IMR-90 (cell line): Measurements from ENCODE around the gene HOXC5. TPM values are rescaled to one million over a fixed set of nuclear protein-coding genes. Genes with fewer than 3 reads are reported as not detected.

ENCODE experiments used
- ATAC-seq: fragments of 200-7000 bp; cut with Tn5 transposase; 2 replicates; pipeline ENCODE4 v1.9.1; 2020; ENCODE audit warnings: low read depth, mild to moderate bottlenecking, moderate library complexity
- BruUV-seq: library from RNA; stranded (reverse); fragments of 400-500 nt; replicated peaks from 2 replicates; lab custom pipeline; 2021; lab: Mats Ljungman, UMichigan
- CTCF ChIA-PET: fragments of 300-600 bp; formaldehyde crosslinking; extraction: SDS; loops from one replicate; lab custom pipeline; 2021; ENCODE audit warnings: antibody characterized with exemption; lab: Yijun Ruan, JAX
- POLR2A ChIA-PET: fragments of 300-600 bp; sonication (Branson Sonifier 250); formaldehyde crosslinking; loops from one replicate; lab custom pipeline; 2022; ENCODE audit warnings: antibody characterized with exemption; ENCODE audit not compliant: unreplicated experiment; lab: Charles Lee
- DNase-seq: peaks from one replicate; pipeline ENCODE4 v3.0.0; 2013
- H2AFZ ChIP-seq: replicated peaks from 2 replicates; pipeline ENCODE3; 2013; ENCODE audit warnings: low read length, mild to moderate bottlenecking; ENCODE audit not compliant: poor library complexity
- H2AK5ac ChIP-seq: 2 replicates; pipeline ENCODE4 v1.6.1; 2013; ENCODE audit warnings: low read depth, low read length, inconsistent platforms
- H2AK9ac ChIP-seq: replicated peaks from 2 replicates; pipeline ENCODE3; 2013; ENCODE audit warnings: mild to moderate bottlenecking, low read depth, low read length, moderate library complexity; ENCODE audit not compliant: poor library complexity
- H2BK120ac ChIP-seq: 2 replicates; pipeline ENCODE4 v1.6.1; 2013; ENCODE audit warnings: low read depth, low read length, inconsistent platforms
- H2BK15ac ChIP-seq: 3 replicates; pipeline ENCODE4 v1.6.1; 2013; ENCODE audit warnings: low read depth, low read length, inconsistent platforms
- H2BK20ac ChIP-seq: 2 replicates; pipeline ENCODE4 v1.6.1; 2013; ENCODE audit warnings: low read depth, mild to moderate bottlenecking, inconsistent platforms, low read length, moderate library complexity
- H2BK5ac ChIP-seq: 2 replicates; pipeline ENCODE4 v1.6.1; 2013; ENCODE audit warnings: mild to moderate bottlenecking, low read depth, low read length, inconsistent platforms; ENCODE audit not compliant: poor library complexity, severe bottlenecking
- H3K14ac ChIP-seq: replicated peaks from 2 replicates; pipeline ENCODE4 v1.6.1; 2013; ENCODE audit warnings: low read depth, low read length, inconsistent platforms
- H3K18ac ChIP-seq: 2 replicates; pipeline ENCODE4 v1.6.1; 2013; ENCODE audit warnings: low read depth, low read length, control low read depth
- H3K23ac ChIP-seq: 2 replicates; pipeline ENCODE4 v1.6.1; 2013; ENCODE audit warnings: low read depth, low read length, inconsistent platforms
- H3K27ac ChIP-seq: 2 replicates; pipeline ENCODE4 v1.5.1; 2013; ENCODE audit warnings: mild to moderate bottlenecking, control low read depth, low read length; ENCODE audit not compliant: insufficient read depth
- H3K27me3 ChIP-seq: 2 replicates; pipeline ENCODE4 v1.6.1; 2013; ENCODE audit warnings: low read length; ENCODE audit not compliant: control insufficient read depth, insufficient read depth
- H3K36me3 ChIP-seq: 2 replicates; pipeline ENCODE4 v1.6.1; 2013; ENCODE audit warnings: low read length, mixed read lengths; ENCODE audit not compliant: control insufficient read depth, insufficient read depth
- H3K4ac ChIP-seq: 2 replicates; pipeline ENCODE4 v1.6.1; 2013; ENCODE audit warnings: low read depth, low read length, inconsistent platforms
- H3K4me1 ChIP-seq: 2 replicates; pipeline ENCODE4 v1.6.1; 2013; ENCODE audit warnings: low read length, mixed read lengths; ENCODE audit not compliant: control insufficient read depth, insufficient read depth
- H3K4me2 ChIP-seq: 2 replicates; pipeline ENCODE4 v1.6.1; 2013; ENCODE audit warnings: low read depth, mild to moderate bottlenecking, control low read depth, low read length, moderate library complexity
- H3K4me3 ChIP-seq: 2 replicates; pipeline ENCODE4 v1.5.1; 2013; ENCODE audit warnings: low read depth, mild to moderate bottlenecking, control low read depth, low read length, moderate library complexity; ENCODE audit not compliant: insufficient read depth
- H3K56ac ChIP-seq: 2 replicates; pipeline ENCODE4 v1.6.1; 2013; ENCODE audit warnings: low read length, inconsistent platforms; ENCODE audit not compliant: insufficient read depth; ENCODE audit errors: extremely low read depth
- H3K79me1 ChIP-seq, 2 experiments: 2 replicates each; pipeline ENCODE4 v1.6.1; 2013; ENCODE audit warnings: low read length in 2 of 2, inconsistent platforms in 1 of 2, low read depth in 1 of 2
- H3K9ac ChIP-seq: 2 replicates; pipeline ENCODE4 v1.6.1; 2013; ENCODE audit warnings: low read depth, low read length, control low read depth
- H3K9me1 ChIP-seq: 2 replicates; pipeline ENCODE4 v1.6.1; 2013; ENCODE audit warnings: low read length, inconsistent platforms; ENCODE audit not compliant: insufficient read depth
- H3K9me3 ChIP-seq: 2 replicates; pipeline ENCODE4 v1.6.1; 2013; ENCODE audit warnings: low read length; ENCODE audit not compliant: control insufficient read depth, insufficient read depth
- H4K20me1 ChIP-seq: 2 replicates; pipeline ENCODE4 v1.6.1; 2013; ENCODE audit warnings: low read length, inconsistent platforms; ENCODE audit not compliant: insufficient read depth
- H4K5ac ChIP-seq: 2 replicates; pipeline ENCODE4 v1.6.1; 2013; ENCODE audit warnings: mild to moderate bottlenecking, low read depth, low read length, control low read depth
- H4K8ac ChIP-seq, 2 experiments: 2 replicates each; pipeline ENCODE4 v1.6.1; 2013; ENCODE audit warnings: low read depth in 2 of 2, low read length in 2 of 2, control low read depth in 1 of 2, inconsistent platforms in 1 of 2
- H4K91ac ChIP-seq: 2 replicates; pipeline ENCODE4 v1.6.1; 2013; ENCODE audit warnings: low read depth, low read length, inconsistent platforms; ENCODE audit not compliant: insufficient read depth
- FOS ChIP-seq: fragments of 150-350 bp; IDR thresholded peaks from 2 replicates; pipeline ENCODE4 v1.6.1; 2016; ENCODE audit warnings: low read depth, low read length
- MAFK ChIP-seq: IDR thresholded peaks from 2 replicates; pipeline ENCODE4 v1.6.1; 2012; ENCODE audit warnings: low read depth, low read length, improper control_type of control experiment
- NFE2L2 ChIP-seq: fragments of 150-350 bp; IDR thresholded peaks from 2 replicates; pipeline ENCODE4 v1.6.1; 2016; ENCODE audit warnings: low read depth, mild to moderate bottlenecking, low read length
- RAD21 ChIP-seq: IDR thresholded peaks from 2 replicates; pipeline ENCODE4 v1.6.1; 2012; ENCODE audit warnings: low read length, improper control_type of control experiment
- SMC3 ChIP-seq: fragments of 150-350 bp; IDR thresholded peaks from 2 replicates; pipeline ENCODE4 v1.6.1; 2016; ENCODE audit warnings: low read depth, mild to moderate bottlenecking, antibody characterized with exemption, low read length, moderate library complexity
- USF2 ChIP-seq: fragments of 150-350 bp; IDR thresholded peaks from 2 replicates; pipeline ENCODE4 v1.6.1; 2017; ENCODE audit warnings: mild to moderate bottlenecking, antibody characterized with exemption, low read length, low read depth
- WGBS, 2 experiments: methylation state at CpG; one replicate each; pipeline versions ENCODE4 v1.1.5 to v1.1.7; 2013; ENCODE audit warnings: missing lambda C conversion rate in 2 of 2; ENCODE audit not compliant: insufficient read length in 1 of 2; ENCODE audit errors: extremely low coverage in 2 of 2; 5-methylcytosine and 5-hydroxymethylcytosine counted together
- dilution Hi-C: fragments of 300-500 bp; cut with HindIII; formaldehyde crosslinking; loops from one replicate; pipeline ENCODE4 v1.14.3; 2018; ENCODE audit warnings: low sequenced_read_pairs; ENCODE audit not compliant: unreplicated experiment
- in situ Hi-C: fragments of 300-500 bp; cut with MboI; formaldehyde crosslinking; loops from 3 replicates; pipeline ENCODE4 v1.14.3; 2019; ENCODE audit warnings: low sequenced_read_pairs, inconsistent platforms, mixed read lengths
- intact Hi-C: fragments of 100-400 bp; cut with micrococcal nuclease; formaldehyde crosslinking; loops from 2 replicates; pipeline ENCODE4 v1.10.0; 2022
- polyA plus RNA-seq, 3 experiments: library from polyadenylated mRNA; depleted of rRNA; stranded (reverse); fragments of >200 nt; gene quantifications; 2 replicates each; pipeline ENCODE4 v1.2.3, GENCODE V29; 2012; ENCODE audit warnings: low replicate concordance in 1 of 3
- total RNA-seq: library from RNA; depleted of rRNA; stranded (reverse); fragments of >200 nt; gene quantifications from 2 replicates; pipeline ENCODE4 v1.2.3, GENCODE V29; 2012
- TF ChIP-seq, protein P1 (sequence below): conservative IDR thresholded peaks from 2 replicates; pipeline ENCODE4 v1.5.1; 2012; ENCODE audit warnings: mild to moderate bottlenecking, low read depth, low read length, improper control_type of control experiment

HOXC5 gene
- total and polyA plus RNA-seq, 2 of the 4 experiments (the other 2 are of a cell fraction) = not detected

DNA sequence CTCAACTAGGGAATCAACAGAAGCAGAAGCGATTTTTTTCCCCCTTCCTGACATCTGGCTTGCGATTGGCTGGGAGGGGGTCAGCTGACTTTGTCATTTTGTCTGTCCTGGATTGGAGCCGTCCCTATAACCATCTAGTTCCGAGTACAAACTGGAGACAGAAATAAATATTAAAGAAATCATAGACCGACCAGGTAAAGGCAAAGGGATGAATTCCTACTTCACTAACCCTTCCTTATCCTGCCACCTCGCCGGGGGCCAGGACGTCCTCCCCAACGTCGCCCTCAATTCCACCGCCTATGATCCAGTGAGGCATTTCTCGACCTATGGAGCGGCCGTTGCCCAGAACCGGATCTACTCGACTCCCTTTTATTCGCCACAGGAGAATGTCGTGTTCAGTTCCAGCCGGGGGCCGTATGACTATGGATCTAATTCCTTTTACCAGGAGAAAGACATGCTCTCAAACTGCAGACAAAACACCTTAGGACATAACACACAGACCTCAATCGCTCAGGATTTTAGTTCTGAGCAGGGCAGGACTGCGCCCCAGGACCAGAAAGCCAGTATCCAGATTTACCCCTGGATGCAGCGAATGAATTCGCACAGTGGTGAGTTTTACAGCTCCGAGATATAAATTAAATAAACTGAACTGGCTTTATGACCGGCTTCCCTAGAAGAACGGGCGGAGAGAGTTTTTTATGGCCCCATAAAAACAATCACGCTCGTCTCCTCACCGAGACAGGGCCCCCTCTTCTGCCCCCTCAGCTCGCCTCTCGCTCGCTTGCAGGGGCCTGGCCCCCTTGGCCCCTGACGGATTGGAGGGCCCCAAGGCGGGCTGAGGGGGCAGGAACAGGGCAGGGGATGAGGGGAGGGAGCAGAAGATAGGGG, 4.3 kb upstream of the HOXC5 start, which contains the start of gene HOXC6:
Gene HOXC6 (plus strand): TSS at position 127 of the 888 bp plus-strand sequence. CDS start 82 bp downstream, at position 209.
- no peak within 1 kb of the TSS for H4K8ac ChIP-seq
- intact Hi-C loops = no loop called here
- CTCF ChIA-PET = interaction anchor here (0.6 kb wide), 1 partner anchor 594 kb away, joined by 3 read pairs; no protein-coding TSS in a partner anchor
- no peaks in the 10 kb centered on the region for H3K79me1 ChIP-seq
- H3K27ac ChIP-seq = no peak within 1 kb of the TSS
- no peak within 1 kb of the TSS for H4K5ac ChIP-seq
- H3K23ac ChIP-seq = no peak within 1 kb of the TSS
- no peak within 1 kb of the TSS for H2AFZ ChIP-seq
- peaks cover 11% of the 10 kb centered on the region for H3K9me3 ChIP-seq
- in situ Hi-C loops = no loop called here
- peaks cover 88% of the 10 kb centered on the region for H3K27me3 ChIP-seq
- no peak within 1 kb of the TSS for H4K91ac ChIP-seq
- no peak within 1 kb of the TSS for H2BK20ac ChIP-seq
- no peak within 1 kb of the TSS for H3K14ac ChIP-seq
- H2BK15ac ChIP-seq = no peak within 1 kb of the TSS
- POLR2A ChIA-PET = no interaction called here
- WGBS, 2 experiments = 5% methylated on average over 15 of the region's 36 CpGs; no CpG with 5 or more reads in 1 of the 2 experiments
- DNase-seq = no peak
- no peak for ATAC-seq
- no peak within 1 kb of the TSS for H2BK5ac ChIP-seq
- H3K9me1 ChIP-seq = no peaks in the 10 kb centered on the region
- no peak within 1 kb of the TSS for H3K9ac ChIP-seq
- H2AK9ac ChIP-seq = no peak within 1 kb of the TSS
- H3K36me3 ChIP-seq = no peaks in the 10 kb centered on the region
- H3K4me2 ChIP-seq = peak within 1 kb of the TSS; percentile 6; the same call in 1 of the 2 replicates
- no peak within 1 kb of the TSS for H3K56ac ChIP-seq
- BruUV-seq = no TSS peak
- dilution Hi-C loops = no loop called here
- H3K4ac ChIP-seq = no peak within 1 kb of the TSS
- no peak within 1 kb of the TSS for H2BK120ac ChIP-seq
- no peaks in the 10 kb centered on the region for H3K4me1 ChIP-seq
- TF ChIP-seq SMC3 (no peak), NFE2L2 (no peak), FOS (no peak), USF2 (peak; percentile 59), RAD21 (no peak), MAFK (no peak)
- TF ChIP-seq, protein P1, sequence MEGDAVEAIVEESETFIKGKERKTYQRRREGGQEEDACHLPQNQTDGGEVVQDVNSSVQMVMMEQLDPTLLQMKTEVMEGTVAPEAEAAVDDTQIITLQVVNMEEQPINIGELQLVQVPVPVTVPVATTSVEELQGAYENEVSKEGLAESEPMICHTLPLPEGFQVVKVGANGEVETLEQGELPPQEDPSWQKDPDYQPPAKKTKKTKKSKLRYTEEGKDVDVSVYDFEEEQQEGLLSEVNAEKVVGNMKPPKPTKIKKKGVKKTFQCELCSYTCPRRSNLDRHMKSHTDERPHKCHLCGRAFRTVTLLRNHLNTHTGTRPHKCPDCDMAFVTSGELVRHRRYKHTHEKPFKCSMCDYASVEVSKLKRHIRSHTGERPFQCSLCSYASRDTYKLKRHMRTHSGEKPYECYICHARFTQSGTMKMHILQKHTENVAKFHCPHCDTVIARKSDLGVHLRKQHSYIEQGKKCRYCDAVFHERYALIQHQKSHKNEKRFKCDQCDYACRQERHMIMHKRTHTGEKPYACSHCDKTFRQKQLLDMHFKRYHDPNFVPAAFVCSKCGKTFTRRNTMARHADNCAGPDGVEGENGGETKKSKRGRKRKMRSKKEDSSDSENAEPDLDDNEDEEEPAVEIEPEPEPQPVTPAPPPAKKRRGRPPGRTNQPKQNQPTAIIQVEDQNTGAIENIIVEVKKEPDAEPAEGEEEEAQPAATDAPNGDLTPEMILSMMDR = no peak
- 0 out of 2 replicates have a peak within 1 kb of the TSS, but pooled peaks have one; percentile 10 for H3K4me3 ChIP-seq
- no peak within 1 kb of the TSS for H3K18ac ChIP-seq
- no peak within 1 kb of the TSS for H2AK5ac ChIP-seq
- no peaks in the 10 kb centered on the region for H4K20me1 ChIP-seq
